ENCODE data around the gene SMARCE1.

DNA sequence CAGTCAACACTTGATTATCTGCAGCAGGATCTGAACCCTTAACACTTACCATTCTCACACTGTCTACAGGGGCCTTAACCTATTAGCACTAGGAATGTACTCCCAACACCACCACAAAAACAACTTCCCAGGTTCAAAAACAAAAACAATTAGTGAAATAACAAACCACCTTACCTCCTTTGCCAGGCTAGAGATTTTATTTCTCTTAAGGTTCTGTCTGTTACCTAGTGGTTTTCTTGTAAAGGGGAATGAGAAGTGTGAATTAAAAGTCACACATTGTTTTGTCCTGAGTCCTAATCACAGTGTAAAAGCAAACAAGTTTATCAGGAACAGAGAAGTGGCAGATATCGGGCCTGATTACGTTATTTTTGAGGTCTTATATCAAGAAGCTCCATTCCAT is 9.7 kb downstream of the SMARCE1 start:
- TF ChIP-seq POLR2A (IDR thresholded peaks at IDR 0.05; ENCODE audit: low read depth, low read length): no peak
- TF ChIP-seq POLR2AphosphoS5 (IDR thresholded peaks at IDR 0.05; ENCODE audit: low read depth, low read length): no peak

All from GM12891 (cell line).